Esophagus muscularis mucosa (tissue), 3 donors: ENCODE results near the gene RPL38.

ENCODE experiments used
- CTCF ChIP-seq, 3 experiments: fragments of 200-600 bp in 2 of 3; fragments of 450-650 bp in 1 of 3; sonication (generic) in 2 of 3; IDR thresholded peaks; one replicate each; pipeline ENCODE4 v1.5.1; 2017 to 2019; ENCODE audit warnings: antibody characterized with exemption in 3 of 3, mild to moderate bottlenecking in 2 of 3, moderate library complexity in 1 of 3
- POLR2A ChIP-seq: fragments of 450-650 bp; IDR thresholded peaks from one replicate; pipeline ENCODE4 v1.6.1; 2017; ENCODE audit warnings: antibody characterized with exemption, moderate library complexity, mild to moderate bottlenecking, low read depth
- POLR2AphosphoS5 ChIP-seq, 2 donors: sonication (generic); formaldehyde crosslinking; IDR thresholded peaks; one replicate each; pipeline ENCODE4 v1.6.1; 2017; ENCODE audit warnings: antibody characterized with exemption in 2 of 2

DNA sequence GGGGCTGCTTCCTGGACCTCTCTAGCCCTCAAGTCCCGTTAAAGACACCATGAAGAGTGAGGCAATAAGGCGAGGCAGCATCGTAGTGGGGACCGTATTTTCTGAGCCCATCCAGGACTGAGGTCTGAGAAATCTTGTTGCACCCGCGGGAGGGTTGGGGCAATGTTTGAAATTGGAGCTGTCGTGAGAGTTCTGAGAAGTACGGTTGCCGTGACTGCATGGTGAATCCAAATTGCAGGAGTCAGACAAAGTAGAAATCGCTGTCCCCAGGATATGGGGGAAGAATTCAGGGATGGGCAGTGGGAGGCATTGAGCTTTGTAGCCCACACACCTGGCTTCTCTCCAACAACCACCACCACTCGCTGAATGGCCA is 42.0 kb upstream of the RPL38 start:
- TF ChIP-seq CTCF (IDR thresholded peaks at IDR 0.05) (no peak), POLR2A (no peak), POLR2AphosphoS5 (IDR thresholded peaks at IDR 0.05) (no peak)
